Common myeloid progenitor, CD34-positive (primary cell): ENCODE results near the gene KCNIP1.
"Not testable (repeated sequence)": the region's sequence is repeated elsewhere in the genome, so short reads cannot be mapped to it uniquely, and the experiment has no call there.

Source experiments
- CTCF ChIA-PET: fragments of 350-600 bp; sonication (Branson Sonifier 250); formaldehyde crosslinking; loops from one replicate; lab custom pipeline; 2021; ENCODE audit warnings: antibody characterized with exemption; lab: Charles Lee
- POLR2A ChIA-PET: fragments of 350-600 bp; sonication (Branson Sonifier 250); formaldehyde crosslinking; loops from one replicate; lab custom pipeline; 2021; ENCODE audit warnings: antibody characterized with exemption; lab: Charles Lee
- DNase-seq, 3 donors: peaks; one replicate each; pipeline versions ENCODE4 v3.0.0 to v3.0.0-alpha.2; 2013
- H3K27ac ChIP-seq, 2 experiments: 1 replicate in 1 of 2; 2 replicates in 1 of 2; pipeline ENCODE4 v1.7.0; 2013; ENCODE audit warnings: inconsistent platforms in 2 of 2, low read length in 2 of 2, mild to moderate bottlenecking in 2 of 2, low read depth in 1 of 2, moderate library complexity in 1 of 2; ENCODE audit not compliant: severe bottlenecking in 2 of 2, insufficient read depth in 1 of 2, poor library complexity in 1 of 2
- H3K27me3 ChIP-seq, 5 experiments: replicated peaks in 2 of 5; 1 replicate in 3 of 5; 2 replicates in 2 of 5; pipeline versions ENCODE4 v1.6.1 to v1.7.0; 2013; ENCODE audit warnings: low read length in 4 of 5, mild to moderate bottlenecking in 2 of 5, moderate library complexity in 2 of 5, inconsistent platforms in 1 of 5; ENCODE audit not compliant: insufficient read depth in 5 of 5, control insufficient read depth in 4 of 5
- H3K36me3 ChIP-seq, 4 experiments: 1 replicate in 2 of 4; 2 replicates in 2 of 4; pipeline versions ENCODE4 v1.6.1 to v1.7.0; 2013; ENCODE audit warnings: low read length in 3 of 4, control low read depth in 1 of 4, mild to moderate bottlenecking in 1 of 4; ENCODE audit not compliant: control insufficient read depth in 4 of 4, insufficient read depth in 4 of 4
- H3K4me1 ChIP-seq, 4 experiments: 1 replicate in 3 of 4; 2 replicates in 1 of 4; pipeline versions ENCODE4 v1.6.1 to v1.7.1; 2013; ENCODE audit warnings: low read length in 3 of 4, mild to moderate bottlenecking in 3 of 4, control low read depth in 1 of 4, inconsistent platforms in 1 of 4, moderate library complexity in 1 of 4; ENCODE audit not compliant: control insufficient read depth in 4 of 4, insufficient read depth in 4 of 4; ENCODE audit errors: control extremely low read depth in 1 of 4
- H3K4me3 ChIP-seq, 7 experiments: 1 replicate in 4 of 7; 2 replicates in 3 of 7; pipeline versions ENCODE4 v1.5.1 to v1.7.0; 2013; ENCODE audit warnings: mild to moderate bottlenecking in 7 of 7, low read length in 6 of 7, moderate library complexity in 6 of 7, inconsistent platforms in 2 of 7, low read depth in 2 of 7, control low read depth in 1 of 7; ENCODE audit not compliant: insufficient read depth in 4 of 7, control insufficient read depth in 1 of 7; ENCODE audit errors: extremely low read depth in 1 of 7
- H3K9me3 ChIP-seq, 5 experiments: 1 replicate in 4 of 5; 2 replicates in 1 of 5; pipeline versions ENCODE4 v1.6.1 to v1.7.1; 2013; ENCODE audit warnings: low read length in 4 of 5, mild to moderate bottlenecking in 2 of 5, inconsistent platforms in 1 of 5, low read depth in 1 of 5, moderate library complexity in 1 of 5; ENCODE audit not compliant: control insufficient read depth in 4 of 5, insufficient read depth in 2 of 5; ENCODE audit errors: control extremely low read depth in 1 of 5
- WGBS: methylation state at CpG from one replicate; pipeline ENCODE4 v1.1.5; 2013; ENCODE audit not compliant: insufficient coverage; 5-methylcytosine and 5-hydroxymethylcytosine counted together

The KCNIP1 gene

GRCh38 chr5:170761708-170762066 lies 257.9 kb downstream of the KCNIP1 start:
- Histone ChIP-seq H3K4me3 (no peak overlapping the region), H3K27me3 (peaks cover 0 to 2% (median 0%) of the 10 kb centered on the region in 5 experiments), H3K36me3 (no peaks in the 10 kb centered on the region), H3K4me1 (no peaks in the 10 kb centered on the region), H3K9me3 (no peaks in the 10 kb centered on the region), H3K27ac (no peak overlapping the region)
- 100% methylated on average over 2 of the region's 6 CpGs for WGBS
- ChIA-PET CTCF (no interaction called here), POLR2A (no interaction called here)
- no peak for DNase-seq

- DNase-seq, CTCF ChIA-PET, H3K9me3 ChIP-seq, H3K36me3 ChIP-seq, H3K4me1 ChIP-seq, POLR2A ChIA-PET, H3K27ac ChIP-seq, H3K4me3 ChIP-seq, H3K27me3 ChIP-seq: not testable (repeated sequence)
- WGBS, result 100% methylated on average over 1 of the region's 9 CpGs
These were observed 258.5 kb downstream of the KCNIP1 start for GRCh38 chr5:170762298-170762697.

GRCh38 chr5:170765868-170766267 lies 262.0 kb downstream of the KCNIP1 start:
- H3K27ac ChIP-seq, POLR2A ChIA-PET, H3K27me3 ChIP-seq, H3K4me1 ChIP-seq, H3K9me3 ChIP-seq, CTCF ChIA-PET, H3K4me3 ChIP-seq, DNase-seq, H3K36me3 ChIP-seq: not testable (repeated sequence)
- WGBS, result 98% methylated on average over 9 of the region's 9 CpGs

- Histone ChIP-seq H3K27ac (no peak overlapping the region), H3K36me3 (no peaks in the 10 kb centered on the region), H3K9me3 (no peaks in the 10 kb centered on the region), H3K4me1 (no peaks in the 10 kb centered on the region), H3K27me3 (peaks cover 0 to 7% (median 0%) of the 10 kb centered on the region in 5 experiments), H3K4me3 (no peak overlapping the region)
- ChIA-PET CTCF (no interaction called here), POLR2A (no interaction called here)
- 67% methylated on average over 4 of the region's 6 CpGs for WGBS
- no peak for DNase-seq
These were observed 265.4 kb downstream of the KCNIP1 start for GRCh38 chr5:170769246-170769645.

GRCh38 chr5:170769898-170770416 lies 266.1 kb downstream of the KCNIP1 start:
- Histone ChIP-seq H3K4me1 (no peaks in the 10 kb centered on the region), H3K9me3 (no peaks in the 10 kb centered on the region), H3K36me3 (no peaks in the 10 kb centered on the region), H3K27me3 (peaks cover 0 to 7% (median 0%) of the 10 kb centered on the region in 5 experiments), H3K4me3 (no peak overlapping the region), H3K27ac (no peak overlapping the region)
- CTCF ChIA-PET, result no interaction called here
- no peak for DNase-seq
- POLR2A ChIA-PET, result no interaction called here
- WGBS, result 93% methylated on average over 4 of the region's 5 CpGs

GRCh38 chr5:170771496-170771895 lies 267.7 kb downstream of the KCNIP1 start:
- Histone ChIP-seq H3K9me3 (no peaks in the 10 kb centered on the region), H3K4me3 (no peak overlapping the region), H3K36me3 (no peaks in the 10 kb centered on the region), H3K4me1 (no peaks in the 10 kb centered on the region), H3K27ac (no peak overlapping the region), H3K27me3 (peaks cover 0 to 7% (median 0%) of the 10 kb centered on the region in 5 experiments)
- 98% methylated on average over 12 of the region's 15 CpGs for WGBS
- ChIA-PET CTCF (no interaction called here), POLR2A (no interaction called here)
- no peak for DNase-seq

GRCh38 chr5:170773024-170773985 lies 269.5 kb downstream of the KCNIP1 start:
- peaks cover 0 to 3% (median 0%) of the 10 kb centered on the region in 5 experiments for H3K27me3 ChIP-seq
- ChIA-PET CTCF (interaction anchor here (0.6 kb wide), 1 partner anchor 590 kb away, joined by 3 read pairs; no protein-coding TSS in a partner anchor), POLR2A (no interaction called here)
- H3K4me3 ChIP-seq, result no peak overlapping the region
- H3K27ac ChIP-seq, result no peak overlapping the region
- WGBS, result 92% methylated on average over 6 of the region's 12 CpGs
- H3K36me3 ChIP-seq, result no peaks in the 10 kb centered on the region
- no peaks in the 10 kb centered on the region for H3K9me3 ChIP-seq
- H3K4me1 ChIP-seq, result no peaks in the 10 kb centered on the region
- DNase-seq, result no peak
